Lower lobe of right lung (tissue), 2 donors: ENCODE measurements around the gene UROC1. TPM values are rescaled to one million over a fixed set of nuclear protein-coding genes. Genes with fewer than 3 reads are reported as not detected.

Source experiments
- ATAC-seq, 2 donors: fragments of 200-7000 bp; cut with Tn5 transposase; one replicate each; pipeline ENCODE4 v1.9.1; 2020 to 2022; ENCODE audit warnings: mild to moderate bottlenecking in 2 of 2, moderate library complexity in 2 of 2
- DNase-seq: peaks from one replicate; pipeline ENCODE4 v3.0.0-alpha.2; 2020
- H3K27ac ChIP-seq: fragments of 200-600 bp; one replicate; pipeline ENCODE4 v1.8.0; 2022
- H3K27me3 ChIP-seq: fragments of 200-600 bp; one replicate; pipeline ENCODE4 v1.8.0; 2022; ENCODE audit warnings: low read depth
- H3K36me3 ChIP-seq: fragments of 200-600 bp; one replicate; pipeline ENCODE4 v1.8.0; 2022; ENCODE audit warnings: mild to moderate bottlenecking
- H3K4me1 ChIP-seq: fragments of 200-600 bp; one replicate; pipeline ENCODE4 v1.8.0; 2022
- H3K4me3 ChIP-seq: fragments of 200-600 bp; one replicate; pipeline ENCODE4 v1.8.0; 2022; ENCODE audit warnings: mild to moderate bottlenecking
- H3K9me3 ChIP-seq: fragments of 200-600 bp; one replicate; pipeline ENCODE4 v1.8.0; 2022
- intact Hi-C: fragments of 100-400 bp; cut with DNase I; formaldehyde crosslinking; loops from one replicate; pipeline ENCODE4 v1.11.0; 2022
- total RNA-seq: library from RNA; stranded (reverse); fragmentation: NEBNext Ultra II Directional; extraction: Animal tissue kit (Norgen Biotek cat#: 25700); gene quantifications from one replicate; pipeline ENCODE4 v1.2.1, GENCODE V29; 2021
- TF ChIP-seq, protein P1 (sequence below): fragments of 200-600 bp; IDR thresholded peaks from one replicate; pipeline ENCODE4 v1.8.0; 2022; ENCODE audit warnings: antibody characterized with exemption, mild to moderate bottlenecking
- donor health status: DM: no; HTN: yes; CAD: no; lungs with severe emphysema.

The UROC1 gene
- total RNA-seq, 1 donor from 2014 or later, result not detected

DNA sequence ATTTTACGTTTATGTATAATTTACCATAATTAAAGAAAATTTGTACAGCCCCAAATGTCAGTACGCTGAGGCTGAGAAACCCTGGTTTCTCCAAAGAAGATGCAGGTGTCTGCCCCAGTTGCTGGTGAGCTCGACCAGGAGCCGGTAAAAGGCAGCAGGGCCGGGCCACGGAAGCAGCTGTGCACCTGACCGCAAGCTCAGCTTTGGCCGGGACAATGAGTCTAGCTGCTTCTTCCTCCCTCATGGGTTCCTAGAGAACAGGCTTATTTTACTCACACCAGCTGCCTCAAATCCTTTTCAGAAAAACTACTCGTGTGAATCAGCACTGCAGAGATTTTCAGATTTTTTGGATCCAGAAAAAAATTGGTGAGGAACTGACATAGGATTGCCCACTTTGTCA lies 23.8 kb downstream of the UROC1 start:
- no peak for ATAC-seq

GRCh38 chr3:126493051-126493450 lies 24.5 kb downstream of the UROC1 start:
- intact Hi-C loops, result no loop called here
- no peak for ATAC-seq
- Histone ChIP-seq H3K4me3 (no peak overlapping the region), H3K9me3 (no peaks in the 10 kb centered on the region), H3K27me3 (no peaks in the 10 kb centered on the region), H3K27ac (no peak overlapping the region), H3K36me3 (no peaks in the 10 kb centered on the region), H3K4me1 (no peaks in the 10 kb centered on the region)
- DNase-seq, result no peak
- TF ChIP-seq, protein P1, sequence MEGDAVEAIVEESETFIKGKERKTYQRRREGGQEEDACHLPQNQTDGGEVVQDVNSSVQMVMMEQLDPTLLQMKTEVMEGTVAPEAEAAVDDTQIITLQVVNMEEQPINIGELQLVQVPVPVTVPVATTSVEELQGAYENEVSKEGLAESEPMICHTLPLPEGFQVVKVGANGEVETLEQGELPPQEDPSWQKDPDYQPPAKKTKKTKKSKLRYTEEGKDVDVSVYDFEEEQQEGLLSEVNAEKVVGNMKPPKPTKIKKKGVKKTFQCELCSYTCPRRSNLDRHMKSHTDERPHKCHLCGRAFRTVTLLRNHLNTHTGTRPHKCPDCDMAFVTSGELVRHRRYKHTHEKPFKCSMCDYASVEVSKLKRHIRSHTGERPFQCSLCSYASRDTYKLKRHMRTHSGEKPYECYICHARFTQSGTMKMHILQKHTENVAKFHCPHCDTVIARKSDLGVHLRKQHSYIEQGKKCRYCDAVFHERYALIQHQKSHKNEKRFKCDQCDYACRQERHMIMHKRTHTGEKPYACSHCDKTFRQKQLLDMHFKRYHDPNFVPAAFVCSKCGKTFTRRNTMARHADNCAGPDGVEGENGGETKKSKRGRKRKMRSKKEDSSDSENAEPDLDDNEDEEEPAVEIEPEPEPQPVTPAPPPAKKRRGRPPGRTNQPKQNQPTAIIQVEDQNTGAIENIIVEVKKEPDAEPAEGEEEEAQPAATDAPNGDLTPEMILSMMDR, result no peak

More for the DNA sequence above, 23.8 kb downstream of the UROC1 start:
- no peaks in the 10 kb centered on the region for H3K27me3 ChIP-seq
- no peaks in the 10 kb centered on the region for H3K4me1 ChIP-seq
- no peaks in the 10 kb centered on the region for H3K36me3 ChIP-seq
- intact Hi-C loops, result no loop called here
- no peaks in the 10 kb centered on the region for H3K9me3 ChIP-seq
- no peak overlapping the region for H3K4me3 ChIP-seq
- TF ChIP-seq, protein P1, result no peak
- DNase-seq, result no peak
- H3K27ac ChIP-seq, result no peak overlapping the region

DNA sequence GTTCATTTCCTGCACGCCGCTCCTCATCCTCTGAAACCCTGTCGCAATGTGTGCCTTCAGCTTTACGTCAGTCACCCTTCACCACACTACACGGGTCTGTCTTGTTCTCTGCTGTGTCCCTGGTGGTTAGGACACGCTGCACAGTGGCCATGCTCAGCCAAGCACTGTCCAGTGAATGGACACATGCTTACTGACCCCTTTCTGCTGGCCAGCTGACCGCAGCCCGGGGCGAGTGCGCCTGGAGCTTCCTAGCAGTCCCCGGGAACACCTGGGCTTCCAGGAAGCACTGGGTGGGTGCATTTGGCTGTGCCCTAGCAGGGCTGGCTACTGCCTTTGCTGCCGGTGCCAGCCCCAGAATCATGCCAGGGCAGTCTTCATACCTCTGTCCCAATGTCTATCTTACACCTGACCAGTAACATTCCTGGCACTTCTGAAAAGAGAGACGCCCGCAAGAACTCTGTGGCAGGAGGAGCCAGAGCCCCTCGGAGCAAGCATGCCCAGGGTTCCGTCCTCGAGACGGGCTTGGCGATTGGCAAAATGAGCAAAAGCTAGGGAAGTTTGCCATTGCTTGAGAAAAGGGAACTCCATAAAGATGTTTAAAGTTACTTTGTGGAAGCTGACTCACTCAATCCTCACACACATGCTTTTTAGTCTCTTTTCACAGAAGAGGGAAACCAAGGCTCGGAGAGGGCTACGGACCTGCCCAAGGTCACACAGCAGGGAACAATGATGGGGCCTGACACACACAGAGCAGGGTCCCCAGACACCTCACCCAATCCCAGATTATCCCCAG lies 26.2 kb downstream of the UROC1 start:
- Histone ChIP-seq H3K27ac (no peak overlapping the region), H3K4me3 (no peak overlapping the region), H3K36me3 (no peaks in the 10 kb centered on the region), H3K4me1 (no peaks in the 10 kb centered on the region), H3K9me3 (no peaks in the 10 kb centered on the region), H3K27me3 (no peaks in the 10 kb centered on the region)
- ATAC-seq, result no peak
- peak; percentile 32 for DNase-seq
- intact Hi-C loops, result no loop called here
- TF ChIP-seq, protein P1, result no peak

- Histone ChIP-seq H3K4me1 (no peaks in the 10 kb centered on the region), H3K9me3 (no peaks in the 10 kb centered on the region), H3K27ac (no peak overlapping the region), H3K36me3 (no peaks in the 10 kb centered on the region), H3K4me3 (no peak overlapping the region), H3K27me3 (no peaks in the 10 kb centered on the region)
- DNase-seq (no peak), ATAC-seq (no peak)
- intact Hi-C loops, result no loop called here
- TF ChIP-seq, protein P1, result no peak
Measured at GRCh38 chr3:126490619-126491018, 27.0 kb downstream of the UROC1 start.

- Histone ChIP-seq H3K9me3 (no peaks in the 10 kb centered on the region), H3K27ac (no peak overlapping the region), H3K36me3 (no peaks in the 10 kb centered on the region), H3K4me1 (no peaks in the 10 kb centered on the region), H3K4me3 (no peak overlapping the region), H3K27me3 (no peaks in the 10 kb centered on the region)
- intact Hi-C loops, result no loop called here
- DNase-seq (no peak), ATAC-seq (no peak)
- TF ChIP-seq, protein P1, result no peak
Measured at GRCh38 chr3:126488886-126489569, 28.5 kb downstream of the UROC1 start.
